ENCODE measurements around the gene UACA. TPM values are rescaled to one million over a fixed set of nuclear protein-coding genes. Genes with fewer than 3 reads are reported as not detected.
A peak's percentile ranks its signal among the peaks of the same experiment; 100 is the strongest.

The UACA gene
- polyA plus RNA-seq, 1 donor (not counting 4 experiments of a cell fraction or from before 2014, with no cell fraction given), result 26.6 TPM

GRCh38 chr15:70778258-70779076 is 15.1 kb upstream of the UACA start:
- Histone ChIP-seq H3K4me3 (ENCODE audit: control insufficient read depth in 2 of 3, extremely low read depth in 1 of 3, insufficient read depth in 2 of 3, low read depth in 1 of 3, low read length in 3 of 3) (no peak overlapping the region), H3K4me1 (ENCODE audit: control insufficient read depth, extremely low read depth, insufficient read depth, low read length) (peaks cover 38% of the 10 kb centered on the region), H3K9ac (ENCODE audit: control insufficient read depth, extremely low read depth, insufficient read depth, low read length) (peak overlapping the region; percentile 28), H3K27ac (ENCODE audit: control insufficient read depth, insufficient read depth, low read length) (peak overlapping the region; percentile 43), H2AFZ (ENCODE audit: control insufficient read depth, low read length) (peak overlapping the region; percentile 49), H3K9me1 (ENCODE audit: control insufficient read depth, extremely low read depth, insufficient read depth, low read length) (no peaks in the 10 kb centered on the region), H3K9me3 (ENCODE audit: control insufficient read depth, low read depth, low read length) (no peaks in the 10 kb centered on the region), H3K36me3 (ENCODE audit: control insufficient read depth in 2 of 2, extremely low read depth in 1 of 2, insufficient read depth in 2 of 2, low read length in 2 of 2) (no peaks in the 10 kb centered on the region), H3K4me2 (ENCODE audit: control insufficient read depth, extremely low read depth, insufficient read depth, low read depth, low read length) (peak overlapping the region; percentile 58), H3K79me2 (ENCODE audit: control insufficient read depth, insufficient read depth, low read length) (no peaks in the 10 kb centered on the region), H3K27me3 (ENCODE audit: control insufficient read depth, extremely low read depth, insufficient read depth, low read length) (no peaks in the 10 kb centered on the region), H4K20me1 (ENCODE audit: control insufficient read depth, extremely low read depth, insufficient read depth, low read length) (no peaks in the 10 kb centered on the region)
- FAIRE-seq (no peak), DNase-seq (ENCODE audit: low read depth, low spot score) (no peak)
- dilution Hi-C loops (cut with MboI; ENCODE audit: extremely low pct_ligation_motif_present, low sequenced_read_pairs), result no loop called here
- no peak for TF ChIP-seq CTCF (optimal IDR thresholded peaks at IDR 0.05 in 1 of 3, IDR thresholded peaks at IDR 0.05 in 1 of 3, conservative IDR thresholded peaks at IDR 0.05 in 1 of 3; ENCODE audit: extremely low read depth in 1 of 3, insufficient read depth in 2 of 3, low read length in 3 of 3)
- TF ChIP-seq EZH2 (IDR thresholded peaks at IDR 0.05; ENCODE audit: low read length), result no peak

- no peaks in the 10 kb centered on the region for H3K9me1 ChIP-seq (ENCODE audit: control insufficient read depth, extremely low read depth, insufficient read depth, low read length)
- TF ChIP-seq EZH2 (IDR thresholded peaks at IDR 0.05; ENCODE audit: low read length) (no peak), CTCF (optimal IDR thresholded peaks at IDR 0.05 in 1 of 3, IDR thresholded peaks at IDR 0.05 in 1 of 3, conservative IDR thresholded peaks at IDR 0.05 in 1 of 3; ENCODE audit: extremely low read depth in 1 of 3, insufficient read depth in 2 of 3, low read length in 3 of 3) (no peak)
- no peak overlapping the region for H3K9ac ChIP-seq (ENCODE audit: control insufficient read depth, extremely low read depth, insufficient read depth, low read length)
- no peak overlapping the region for H3K4me3 ChIP-seq (ENCODE audit: control insufficient read depth in 2 of 3, extremely low read depth in 1 of 3, insufficient read depth in 2 of 3, low read depth in 1 of 3, low read length in 3 of 3)
- H3K4me1 ChIP-seq (ENCODE audit: control insufficient read depth, extremely low read depth, insufficient read depth, low read length), result peaks cover 32% of the 10 kb centered on the region
- H3K36me3 ChIP-seq (ENCODE audit: control insufficient read depth in 2 of 2, extremely low read depth in 1 of 2, insufficient read depth in 2 of 2, low read length in 2 of 2), result no peaks in the 10 kb centered on the region
- dilution Hi-C loops (cut with MboI; ENCODE audit: extremely low pct_ligation_motif_present, low sequenced_read_pairs), result no loop called here
- H2AFZ ChIP-seq (ENCODE audit: control insufficient read depth, low read length), result no peak overlapping the region
- no peaks in the 10 kb centered on the region for H4K20me1 ChIP-seq (ENCODE audit: control insufficient read depth, extremely low read depth, insufficient read depth, low read length)
- FAIRE-seq (no peak), DNase-seq (ENCODE audit: low read depth, low spot score) (no peak)
- no peaks in the 10 kb centered on the region for H3K79me2 ChIP-seq (ENCODE audit: control insufficient read depth, insufficient read depth, low read length)
- no peaks in the 10 kb centered on the region for H3K27me3 ChIP-seq (ENCODE audit: control insufficient read depth, extremely low read depth, insufficient read depth, low read length)
- H3K4me2 ChIP-seq (ENCODE audit: control insufficient read depth, extremely low read depth, insufficient read depth, low read depth, low read length), result no peak overlapping the region
- H3K9me3 ChIP-seq (ENCODE audit: control insufficient read depth, low read depth, low read length), result no peaks in the 10 kb centered on the region
- H3K27ac ChIP-seq (ENCODE audit: control insufficient read depth, insufficient read depth, low read length), result no peak overlapping the region
Measured at GRCh38 chr15:70777170-70777926, 14.0 kb upstream of the UACA start.
